NCI-H128 (cell line): Measurements from ENCODE around the gene ACOT12.
"Not testable (repeated sequence)": the region's sequence is repeated elsewhere in the genome, so short reads cannot be mapped to it uniquely, and the experiment has no call there.

Source experiments
- DNase-seq: peaks from one replicate; lab custom pipeline; 2025; ENCODE audit not compliant: unreplicated experiment; lab: John Stamatoyannopoulos, UW

Gene ACOT12

DNA sequence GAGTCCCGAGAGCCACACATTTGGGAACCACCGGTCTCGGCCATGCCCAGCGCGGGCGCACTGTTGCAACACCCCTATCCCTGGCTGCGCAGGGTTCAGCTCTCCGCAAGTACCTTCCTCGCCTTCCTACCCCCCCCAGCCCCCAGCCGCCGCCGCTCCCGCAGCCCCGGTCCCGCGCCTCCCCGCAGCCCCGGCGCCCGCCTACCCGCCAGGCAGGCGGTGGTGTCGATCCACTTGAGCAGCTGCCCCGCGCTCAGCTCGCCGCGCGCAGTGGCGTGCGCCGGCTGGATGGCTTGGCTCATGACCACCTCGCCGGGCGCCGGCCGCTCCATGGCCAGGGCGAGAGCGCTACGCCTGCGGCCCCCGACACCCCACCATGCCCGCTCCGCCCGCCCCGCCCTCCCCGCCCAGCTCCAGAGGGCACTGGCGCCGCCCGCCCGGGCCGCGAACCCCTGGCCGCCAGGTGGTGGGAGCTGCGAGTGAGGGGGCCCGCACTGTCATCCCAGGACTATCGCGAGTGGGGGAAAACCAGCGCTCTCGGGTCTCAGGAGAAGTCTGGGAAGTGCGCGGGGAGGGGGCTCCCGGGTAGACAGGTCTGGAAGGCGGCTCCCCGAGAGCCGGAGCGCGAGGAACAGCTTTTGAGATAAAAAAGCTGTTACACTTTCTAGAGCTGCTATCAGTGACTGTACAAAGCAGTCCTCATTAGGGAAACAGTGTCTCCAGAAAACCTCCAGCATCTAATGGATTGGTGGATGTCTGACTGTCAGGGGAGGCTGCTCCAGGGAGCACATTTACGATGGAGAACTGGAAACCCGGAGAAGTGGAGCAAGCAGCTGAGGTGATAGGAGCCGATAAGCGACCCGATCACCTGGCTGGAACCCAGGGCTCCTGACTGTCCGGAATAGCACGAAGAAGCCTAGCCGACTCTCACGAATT lies at the start of gene ACOT12:
Gene ACOT12, minus strand, starts transcription at position 352 of the 936 bp plus-strand sequence. Its CDS starts 20 bp downstream, at position 332.
- no peak for DNase-seq

DNA sequence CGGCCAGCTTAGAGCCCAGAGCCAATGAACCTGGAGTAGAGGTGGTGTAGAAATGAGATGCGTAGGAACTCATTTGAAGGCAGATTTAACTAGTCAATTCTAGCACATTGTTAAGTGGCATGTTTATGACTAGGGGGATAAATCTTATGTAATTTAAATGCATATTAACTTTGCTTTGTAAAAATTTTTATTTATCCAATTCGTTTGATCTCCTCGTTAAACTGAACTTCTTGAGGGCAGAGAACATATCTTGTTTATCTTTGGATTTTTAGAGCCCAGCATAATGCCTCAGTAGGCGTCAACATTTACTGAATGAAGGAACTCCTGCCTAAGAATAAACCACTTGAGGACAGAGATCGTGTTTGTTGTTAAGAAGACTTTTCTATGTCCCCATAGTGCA lies 41.1 kb upstream of the ACOT12 start:
- DNase-seq: no peak

DNA sequence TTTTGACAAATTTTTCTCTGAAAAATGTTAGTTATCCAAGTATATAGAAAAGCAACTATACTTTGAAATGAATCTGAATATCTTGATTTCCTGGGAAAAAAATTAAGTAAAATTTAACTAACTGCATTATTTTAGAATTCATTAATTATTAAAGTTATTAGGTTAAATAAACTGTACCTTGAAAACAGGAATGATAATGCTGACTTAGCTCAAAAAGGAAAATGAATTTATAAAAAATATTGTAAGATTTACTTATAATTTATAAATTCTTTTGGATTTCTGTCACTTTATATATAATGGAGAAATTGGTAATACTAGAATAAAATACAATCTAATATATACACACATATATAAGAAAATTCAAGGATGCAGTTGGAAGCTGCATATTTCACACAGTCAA lies 36.1 kb upstream of the ACOT12 start:
- no peak for DNase-seq

DNA sequence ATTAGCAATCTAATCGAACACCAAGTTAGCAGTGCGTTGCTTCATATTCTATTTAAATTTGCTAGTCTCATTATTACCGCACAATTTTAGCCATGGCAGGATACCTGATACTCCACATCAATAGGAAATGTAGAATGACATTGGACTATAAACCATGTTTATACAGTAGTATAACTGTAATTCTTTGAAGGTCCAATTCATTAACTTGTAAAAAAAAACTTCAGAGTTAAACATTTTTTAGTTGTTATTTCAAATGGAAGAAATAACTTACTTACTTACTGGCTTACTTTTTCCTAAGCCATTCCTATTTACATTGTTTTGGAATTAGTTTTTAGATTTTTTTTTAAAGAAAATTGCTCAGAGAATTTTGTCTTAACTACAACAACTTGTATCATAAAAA lies 35.4 kb upstream of the ACOT12 start:
- DNase-seq: no peak

DNA sequence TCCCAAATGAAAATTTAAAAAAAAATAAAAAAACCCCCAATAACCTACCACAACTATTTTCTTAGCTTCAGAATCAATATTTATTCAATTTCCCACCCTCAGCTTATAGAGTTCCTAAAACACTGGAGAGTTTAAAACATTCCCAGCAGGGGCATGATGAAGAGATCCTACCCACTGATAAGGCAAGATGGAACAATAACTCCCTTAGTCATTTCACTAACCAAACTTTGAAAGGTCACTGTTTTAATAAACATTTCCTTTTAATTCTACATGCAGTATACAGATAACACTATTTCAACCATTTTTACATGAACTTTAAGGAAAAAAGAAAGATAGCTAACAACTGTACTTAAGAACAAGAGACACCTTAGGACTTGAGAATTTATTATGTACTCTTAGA lies 34.9 kb upstream of the ACOT12 start:
- DNase-seq: no peak

DNA sequence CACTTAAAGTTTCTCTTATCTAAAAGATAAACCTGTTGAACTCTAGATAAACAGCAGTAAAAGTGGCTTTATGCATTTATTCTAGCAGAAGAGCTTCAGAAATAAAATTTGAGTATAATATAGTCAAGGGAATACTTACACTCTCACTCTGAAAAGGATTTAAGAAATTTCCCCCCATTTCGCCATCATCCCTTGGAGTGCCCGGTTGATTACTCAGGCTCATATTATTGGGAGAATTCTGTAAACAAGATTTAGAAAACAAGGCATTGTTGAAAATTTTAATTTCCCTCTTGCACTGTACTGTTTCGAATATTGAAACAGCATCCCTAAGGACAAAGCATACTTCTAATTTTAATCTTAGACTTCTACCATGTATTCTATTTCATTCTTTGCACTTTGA lies 34.5 kb upstream of the ACOT12 start:
- no peak for DNase-seq

DNA sequence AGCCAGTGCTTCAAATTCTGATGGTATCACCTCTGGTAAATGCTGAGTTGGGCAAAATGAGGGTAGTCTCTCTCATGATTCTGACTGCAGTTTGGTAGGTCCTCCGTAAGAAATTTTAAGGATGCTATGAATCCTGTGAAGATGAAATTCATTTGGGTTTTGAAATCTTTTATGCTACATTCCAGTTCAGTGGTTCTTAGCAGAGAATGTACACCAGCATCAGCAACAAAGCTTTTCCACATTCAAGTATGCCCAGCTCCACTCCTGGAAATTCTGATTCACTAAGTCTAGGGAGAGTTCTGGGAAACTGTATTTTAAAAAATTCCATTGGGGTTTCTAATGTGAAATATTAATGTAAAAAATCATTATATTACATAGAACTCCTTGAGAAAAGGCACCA lies 33.6 kb upstream of the ACOT12 start:
- DNase-seq: no peak

DNA sequence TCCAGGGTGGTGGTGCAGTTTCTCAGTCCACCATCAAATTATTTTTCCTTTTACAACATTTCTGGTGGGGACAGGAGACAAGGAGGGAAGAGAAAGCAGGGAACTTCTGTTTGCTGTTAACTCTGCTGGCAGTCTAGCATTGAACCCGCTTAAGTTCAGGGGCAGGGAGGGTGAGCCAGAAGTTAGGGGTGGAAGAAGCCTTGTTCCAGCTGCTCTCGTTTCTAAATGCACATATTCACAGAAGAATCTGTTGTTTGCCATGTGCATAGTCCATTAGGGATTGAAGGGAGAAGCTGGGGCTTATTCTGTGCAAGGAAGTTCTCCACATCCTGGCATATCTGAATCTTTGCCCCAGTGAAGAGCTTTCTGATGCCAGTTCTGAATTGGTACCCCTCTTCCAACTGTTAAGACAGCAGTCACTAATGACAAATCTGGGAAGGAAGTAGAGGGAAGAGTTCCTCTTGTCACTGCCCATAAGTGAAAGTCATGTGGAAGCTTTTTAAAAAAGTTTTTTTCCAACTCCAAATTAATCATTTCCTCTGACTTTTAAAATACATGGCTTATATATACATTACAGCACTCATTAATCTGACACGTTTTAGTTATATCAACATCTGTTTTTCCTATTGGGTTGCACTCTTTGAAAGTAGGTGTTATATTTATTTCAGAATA lies 32.6 kb upstream of the ACOT12 start:
- DNase-seq: no peak

DNA sequence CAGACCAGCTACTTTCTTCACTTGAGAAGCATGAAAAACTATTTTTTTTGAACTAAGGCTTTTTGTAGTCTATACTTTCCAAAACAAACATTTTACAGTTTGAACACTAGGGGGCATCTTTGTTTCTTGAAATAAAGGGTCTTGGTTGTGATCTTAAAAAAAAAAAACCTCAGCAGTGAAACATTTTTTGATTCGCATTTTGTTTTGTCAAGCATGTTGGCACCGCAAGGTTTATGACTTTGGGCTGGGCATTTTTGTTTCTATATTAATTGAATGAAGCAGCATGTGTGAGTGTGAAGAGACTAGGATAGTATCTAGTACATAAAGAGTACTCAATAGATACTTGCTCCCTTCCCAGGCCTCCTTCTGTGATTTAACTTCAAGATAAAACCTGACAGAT lies 31.6 kb upstream of the ACOT12 start:
- peak; percentile 6 for DNase-seq

DNA sequence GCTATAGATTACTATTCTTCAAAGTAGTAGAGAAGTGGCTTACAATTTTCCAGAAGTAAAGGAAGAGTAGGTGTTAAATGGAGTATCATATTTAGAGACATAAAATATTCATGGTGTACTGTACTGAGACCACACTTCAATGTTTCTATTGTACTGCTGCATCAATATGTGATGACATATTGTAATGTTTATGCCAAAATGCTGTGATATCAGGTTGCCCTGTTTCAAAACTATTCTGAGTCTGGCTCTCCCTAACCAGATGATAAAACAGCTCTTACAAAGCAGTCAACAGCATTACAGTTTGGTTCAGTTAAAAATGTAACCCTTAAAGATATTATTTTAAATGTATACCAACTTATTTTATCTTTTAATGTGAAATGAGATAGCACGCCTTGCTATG lies 30.8 kb upstream of the ACOT12 start:
- no peak for DNase-seq

DNA sequence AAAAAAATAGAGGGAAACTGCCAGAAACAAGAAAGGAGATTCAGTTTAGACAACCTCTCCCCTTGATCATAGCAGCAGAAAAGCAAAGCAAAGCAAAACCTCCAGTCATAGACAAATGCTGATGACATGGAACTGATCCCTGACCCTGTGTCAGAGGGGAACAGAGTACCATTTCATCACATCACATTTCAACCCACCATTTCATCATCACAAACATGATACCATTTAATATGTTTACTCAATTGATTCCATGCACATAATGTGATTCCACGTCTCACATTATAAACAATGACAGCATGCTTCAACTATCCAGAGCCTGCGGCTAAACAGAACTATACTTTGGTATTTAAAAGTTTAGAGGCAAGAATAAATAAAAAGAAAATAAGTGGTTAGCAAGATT lies 28.7 kb upstream of the ACOT12 start:
- DNase-seq: no peak

DNA sequence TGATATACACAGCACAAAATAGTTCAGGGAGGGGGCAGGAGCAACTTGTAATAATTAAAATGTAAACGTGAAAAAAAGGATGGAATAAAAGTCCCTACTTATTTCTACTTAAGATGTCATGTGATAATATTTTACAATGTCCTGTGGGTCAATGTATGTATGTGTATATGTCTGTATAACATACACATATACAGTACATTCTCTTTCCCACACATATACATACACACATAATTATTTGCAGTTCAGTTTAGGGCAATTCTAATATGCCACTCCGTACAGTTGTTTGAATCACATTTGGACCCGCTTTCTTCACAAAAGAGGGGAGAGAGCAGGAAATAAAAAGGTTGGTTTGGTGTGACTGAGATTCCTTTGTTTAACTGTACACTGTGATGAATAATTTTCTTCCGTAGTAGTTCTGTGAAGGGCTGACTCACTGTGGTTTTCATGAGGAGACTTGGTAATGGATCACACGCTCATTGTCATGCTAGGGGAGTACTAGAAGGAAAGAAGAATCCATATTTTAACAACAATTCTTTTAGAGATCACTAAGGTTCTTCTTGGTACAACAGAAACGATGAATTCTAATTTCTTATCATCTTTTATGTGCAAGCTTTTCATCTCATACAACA lies 26.2 kb upstream of the ACOT12 start:
- no peak for DNase-seq

DNA sequence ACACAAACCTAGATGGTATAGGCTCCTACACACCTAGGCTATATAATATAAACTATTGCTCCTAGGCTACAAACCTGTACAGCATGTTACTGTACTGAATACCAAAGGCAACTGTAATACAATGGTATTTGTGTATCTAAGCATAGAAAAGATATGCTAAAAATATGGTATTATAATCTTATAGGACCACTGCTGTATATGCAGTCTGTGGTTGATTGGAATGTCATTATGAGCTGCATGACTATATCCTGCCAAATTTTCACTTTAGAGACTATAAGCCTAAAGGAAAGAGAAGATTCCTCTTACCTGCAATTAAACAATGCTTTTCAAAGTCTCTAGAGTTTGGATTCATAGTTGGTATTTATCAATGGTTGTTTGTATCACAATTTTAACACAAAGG lies 24.7 kb upstream of the ACOT12 start:
- DNase-seq: no peak

DNA sequence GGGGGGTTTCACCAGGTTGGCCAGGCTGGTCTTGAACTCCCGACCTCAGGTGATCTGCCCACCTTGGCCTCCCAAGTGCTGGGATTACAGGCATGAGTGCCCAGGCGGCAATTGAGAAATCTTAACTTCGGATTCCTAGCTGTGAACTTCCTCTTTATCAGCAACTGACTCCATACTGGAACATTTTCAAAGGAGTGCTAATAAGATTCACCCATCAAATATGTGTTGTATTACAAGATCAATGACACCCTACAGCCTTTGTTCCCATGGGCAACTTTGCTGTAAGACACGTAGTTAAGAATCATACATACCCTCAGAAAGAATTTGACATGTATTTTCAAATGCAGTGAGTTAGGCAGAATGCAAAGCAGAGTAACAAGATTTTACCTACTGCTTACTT lies 23.1 kb upstream of the ACOT12 start:
- no peak for DNase-seq

DNA sequence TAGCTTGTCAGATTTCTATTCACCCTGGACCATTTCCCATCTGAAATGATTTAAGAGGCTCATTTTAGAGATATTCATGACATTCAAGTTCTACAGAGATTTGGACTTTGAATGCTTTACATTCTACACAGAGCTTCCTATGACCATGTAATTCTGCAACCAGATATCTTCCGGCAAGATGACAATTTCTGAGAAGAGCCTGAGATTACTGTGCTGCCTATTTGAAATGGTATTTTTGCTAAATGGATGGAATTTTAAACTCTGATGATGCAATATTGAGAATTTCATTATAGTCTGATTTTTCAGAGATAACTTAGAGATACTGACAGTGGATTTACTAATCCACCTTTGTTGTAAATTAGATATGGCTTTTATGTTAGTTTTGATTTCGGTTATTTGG lies 16.0 kb upstream of the ACOT12 start:
- no peak for DNase-seq

DNA sequence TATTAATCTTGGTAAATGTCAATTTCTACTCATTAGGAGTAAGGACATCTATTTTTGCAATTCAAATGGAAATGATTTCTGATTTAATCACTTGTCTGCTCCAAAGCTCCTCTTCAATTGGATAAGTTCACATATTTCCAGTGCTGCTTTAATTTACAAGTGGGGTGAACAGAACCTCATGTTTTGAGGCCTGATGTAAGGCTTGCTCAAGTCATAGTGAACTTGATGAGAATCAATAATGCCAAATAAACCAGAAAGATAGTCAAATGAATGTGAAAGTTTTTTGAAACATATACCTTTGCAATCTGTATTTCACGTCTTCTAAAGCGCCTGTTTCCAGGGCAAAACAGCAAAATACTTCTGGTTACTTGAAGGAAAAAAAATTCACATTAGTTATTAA lies 15.4 kb upstream of the ACOT12 start:
- DNase-seq: no peak

DNA sequence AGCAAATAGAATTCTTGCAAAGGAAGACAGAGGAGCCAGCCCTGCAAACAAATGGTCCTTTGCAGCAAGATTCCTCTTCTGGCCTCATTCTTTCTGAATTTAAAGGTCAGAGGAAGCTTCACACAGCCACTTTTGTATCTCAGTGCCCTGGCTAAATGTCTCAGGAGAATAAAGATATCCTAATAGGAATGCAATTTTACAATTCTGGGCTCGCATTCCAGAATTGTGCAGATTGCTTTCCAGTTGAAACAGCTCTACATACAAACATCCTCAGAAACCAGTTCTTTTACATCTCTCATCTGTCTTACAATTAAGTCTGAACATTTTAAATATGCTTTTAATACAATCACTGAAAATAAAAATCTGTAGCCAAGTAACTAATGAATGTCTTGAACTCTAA lies 14.6 kb upstream of the ACOT12 start:
- no peak for DNase-seq

DNA sequence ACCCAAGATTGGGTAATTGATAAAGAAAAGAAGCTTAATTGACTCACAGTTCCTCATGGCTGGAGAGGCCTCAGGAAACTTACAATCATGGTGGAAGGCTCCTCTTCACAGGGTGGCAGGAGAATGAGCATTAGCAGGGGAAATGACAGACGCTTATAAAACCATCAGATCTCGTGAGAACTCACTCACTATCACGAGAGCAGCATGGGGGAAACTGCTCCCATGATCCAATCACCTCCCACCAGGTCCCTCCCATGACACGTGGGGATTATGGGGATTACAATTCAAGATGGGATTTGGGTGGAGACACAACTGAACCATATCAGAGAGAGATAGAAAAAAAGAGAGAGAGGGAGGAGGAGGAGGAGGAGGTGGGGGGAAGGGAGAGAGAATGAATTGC lies 13.9 kb upstream of the ACOT12 start:
- DNase-seq: not testable (repeated sequence)

DNA sequence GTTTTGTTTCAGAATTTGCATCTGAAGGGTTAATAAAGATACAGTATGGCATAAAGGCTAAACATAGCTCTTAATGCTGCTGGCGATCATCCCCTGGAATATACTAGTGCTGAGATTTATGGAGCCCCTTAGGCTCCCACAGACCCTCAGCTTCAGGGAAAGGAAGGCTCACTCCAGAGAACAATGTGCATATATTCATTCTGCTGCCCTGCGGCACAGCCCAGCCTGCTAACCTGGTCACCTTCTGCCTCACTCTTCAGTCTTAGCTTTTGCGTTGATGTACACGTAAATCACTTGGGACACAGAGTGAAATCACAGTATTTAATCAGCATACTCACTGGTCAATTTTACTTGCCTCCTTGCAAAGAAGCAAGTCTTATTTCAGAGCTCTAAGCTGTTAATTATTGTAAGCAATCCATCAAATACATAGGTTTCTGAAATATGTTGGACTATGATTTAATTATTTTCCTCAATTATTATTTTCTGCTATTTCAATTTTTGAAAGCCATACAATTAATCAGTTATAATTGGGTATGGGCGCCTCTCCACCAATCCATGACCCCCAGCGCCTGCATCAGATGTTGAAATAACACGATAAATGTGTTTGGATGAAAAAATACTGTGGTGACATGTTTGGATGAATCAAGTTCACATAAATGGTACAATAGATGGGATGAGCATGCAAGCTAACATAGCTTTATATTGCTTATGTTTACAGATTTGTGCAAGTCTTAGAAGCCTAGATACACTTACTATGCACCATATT lies 11.4 kb upstream of the ACOT12 start:
- DNase-seq: no peak

DNA sequence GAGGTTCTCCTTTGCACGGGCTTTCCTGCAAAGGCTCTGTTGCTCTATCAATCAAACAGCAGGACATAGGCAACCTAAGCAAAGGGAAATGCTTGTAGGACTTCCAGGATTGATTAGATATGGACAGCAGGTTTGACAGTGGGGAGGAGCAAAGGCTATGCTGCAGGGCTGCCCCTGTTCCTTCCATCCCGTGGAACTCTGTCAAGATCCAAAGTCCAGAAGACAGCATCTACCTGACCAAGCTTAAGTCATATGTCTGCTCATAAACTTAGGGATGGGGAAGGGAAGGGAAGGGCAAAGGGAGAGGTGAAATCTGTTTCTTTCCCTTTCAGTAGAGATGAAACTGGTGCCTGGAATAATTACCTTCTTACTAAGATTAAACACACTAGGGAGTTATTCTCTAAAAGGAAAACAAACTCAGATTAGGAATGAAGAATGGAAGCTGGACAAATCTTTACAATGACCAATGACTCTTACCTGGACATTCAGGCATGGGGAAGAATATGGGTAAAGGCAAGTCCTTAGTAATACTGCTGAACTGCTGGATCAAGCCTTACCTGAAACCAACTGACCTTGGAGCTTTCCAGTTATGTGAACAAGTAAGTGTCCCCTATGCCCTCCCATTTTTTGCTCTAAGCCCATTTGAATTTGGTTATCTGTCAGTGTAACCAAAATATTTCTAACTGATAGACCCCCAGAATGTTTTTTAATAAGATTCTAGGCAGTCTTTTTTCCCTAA lies 8.4 kb upstream of the ACOT12 start:
- no peak for DNase-seq

DNA sequence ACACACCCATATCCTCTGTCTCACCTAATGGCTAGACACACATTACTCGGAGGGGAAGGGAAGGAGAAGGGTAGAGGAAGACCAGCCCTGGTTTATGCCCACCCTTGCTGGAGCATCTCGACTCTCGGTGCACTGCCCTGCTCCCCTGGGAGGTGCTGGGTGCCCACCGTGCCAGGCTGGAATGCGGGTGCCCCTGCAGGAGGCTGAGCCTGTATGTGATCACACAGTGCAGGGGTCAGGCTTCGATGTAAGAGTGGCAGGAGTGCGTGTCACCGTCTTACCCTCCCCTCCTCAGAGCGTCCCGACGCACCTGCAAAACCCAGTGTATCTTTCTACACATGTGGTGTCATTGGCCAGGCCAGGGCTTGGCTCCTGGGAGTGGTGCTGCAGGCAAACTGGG lies 7.3 kb upstream of the ACOT12 start:
- no peak for DNase-seq
